H1 (cell line): ENCODE results near the gene SEC31A.

Source experiments
- CHD1 ChIP-seq: IDR thresholded peaks from 2 replicates; pipeline ENCODE4 v1.6.1; 2012; ENCODE audit warnings: low read depth, low read length, improper control_type of control experiment
- EZH2 ChIP-seq: fragments of 200-600 bp; sonication (generic); IDR thresholded peaks from 2 replicates; pipeline ENCODE4 v1.7.1; 2012; ENCODE audit warnings: low read depth, mild to moderate bottlenecking, moderate library complexity, low read length, inconsistent platforms; ENCODE audit not compliant: severe bottlenecking
- SP4 ChIP-seq: IDR thresholded peaks from 2 replicates; pipeline ENCODE4 v1.6.1; 2012; ENCODE audit warnings: low read length, inconsistent platforms
- TF ChIP-seq, protein P1 (sequence below), 3 experiments: IDR thresholded peaks; 1 replicate in 2 of 3; 2 replicates in 1 of 3; pipeline versions ENCODE4 v1.5.1 to v1.6.1; 2011; ENCODE audit warnings: low read length in 3 of 3, mild to moderate bottlenecking in 3 of 3, inconsistent platforms in 2 of 3, low read depth in 1 of 3, moderate library complexity in 1 of 3; ENCODE audit not compliant: insufficient read depth in 1 of 3; ENCODE audit errors: control extremely low read depth in 1 of 3

DNA sequence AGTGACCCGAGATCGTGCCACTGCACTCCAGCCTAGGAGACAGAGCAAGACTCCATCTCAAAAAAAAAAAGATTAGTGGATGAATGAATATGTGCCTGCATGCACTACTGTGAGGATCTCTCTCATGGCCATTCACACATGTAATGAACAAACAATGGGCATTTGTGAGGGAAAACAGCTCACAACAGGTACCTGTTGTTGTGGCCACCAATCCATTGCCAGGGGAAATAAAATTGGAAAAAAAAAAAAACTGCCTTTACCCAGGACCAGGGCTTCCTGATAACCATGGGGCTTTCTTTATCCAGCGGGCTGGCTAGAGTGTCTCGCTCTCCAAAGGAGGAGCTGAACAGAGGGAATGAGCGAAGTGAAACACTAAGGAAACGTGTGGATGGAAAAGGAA, 99.8 kb downstream of the SEC31A start:
- TF ChIP-seq EZH2 (no peak), SP4 (no peak), CHD1 (no peak)
- TF ChIP-seq, protein P1, sequence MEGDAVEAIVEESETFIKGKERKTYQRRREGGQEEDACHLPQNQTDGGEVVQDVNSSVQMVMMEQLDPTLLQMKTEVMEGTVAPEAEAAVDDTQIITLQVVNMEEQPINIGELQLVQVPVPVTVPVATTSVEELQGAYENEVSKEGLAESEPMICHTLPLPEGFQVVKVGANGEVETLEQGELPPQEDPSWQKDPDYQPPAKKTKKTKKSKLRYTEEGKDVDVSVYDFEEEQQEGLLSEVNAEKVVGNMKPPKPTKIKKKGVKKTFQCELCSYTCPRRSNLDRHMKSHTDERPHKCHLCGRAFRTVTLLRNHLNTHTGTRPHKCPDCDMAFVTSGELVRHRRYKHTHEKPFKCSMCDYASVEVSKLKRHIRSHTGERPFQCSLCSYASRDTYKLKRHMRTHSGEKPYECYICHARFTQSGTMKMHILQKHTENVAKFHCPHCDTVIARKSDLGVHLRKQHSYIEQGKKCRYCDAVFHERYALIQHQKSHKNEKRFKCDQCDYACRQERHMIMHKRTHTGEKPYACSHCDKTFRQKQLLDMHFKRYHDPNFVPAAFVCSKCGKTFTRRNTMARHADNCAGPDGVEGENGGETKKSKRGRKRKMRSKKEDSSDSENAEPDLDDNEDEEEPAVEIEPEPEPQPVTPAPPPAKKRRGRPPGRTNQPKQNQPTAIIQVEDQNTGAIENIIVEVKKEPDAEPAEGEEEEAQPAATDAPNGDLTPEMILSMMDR (IDR thresholded peaks at IDR 0.05; ENCODE audit: control extremely low read depth in 1 of 3, insufficient read depth in 1 of 3, low read depth in 1 of 3, low read length in 3 of 3) = no peak
